HG03558 (cell line): ENCODE data around the gene FBXO31.

Experiments used
- ATAC-seq: cut with Tn5 transposase; IDR thresholded peaks from one replicate; pipeline ENCODE4 v1.9.1; 2021; ENCODE audit warnings: moderate number of reproducible peaks; ENCODE audit not compliant: unreplicated experiment; ENCODE audit errors: extremely low read depth

FBXO31 gene

DNA sequence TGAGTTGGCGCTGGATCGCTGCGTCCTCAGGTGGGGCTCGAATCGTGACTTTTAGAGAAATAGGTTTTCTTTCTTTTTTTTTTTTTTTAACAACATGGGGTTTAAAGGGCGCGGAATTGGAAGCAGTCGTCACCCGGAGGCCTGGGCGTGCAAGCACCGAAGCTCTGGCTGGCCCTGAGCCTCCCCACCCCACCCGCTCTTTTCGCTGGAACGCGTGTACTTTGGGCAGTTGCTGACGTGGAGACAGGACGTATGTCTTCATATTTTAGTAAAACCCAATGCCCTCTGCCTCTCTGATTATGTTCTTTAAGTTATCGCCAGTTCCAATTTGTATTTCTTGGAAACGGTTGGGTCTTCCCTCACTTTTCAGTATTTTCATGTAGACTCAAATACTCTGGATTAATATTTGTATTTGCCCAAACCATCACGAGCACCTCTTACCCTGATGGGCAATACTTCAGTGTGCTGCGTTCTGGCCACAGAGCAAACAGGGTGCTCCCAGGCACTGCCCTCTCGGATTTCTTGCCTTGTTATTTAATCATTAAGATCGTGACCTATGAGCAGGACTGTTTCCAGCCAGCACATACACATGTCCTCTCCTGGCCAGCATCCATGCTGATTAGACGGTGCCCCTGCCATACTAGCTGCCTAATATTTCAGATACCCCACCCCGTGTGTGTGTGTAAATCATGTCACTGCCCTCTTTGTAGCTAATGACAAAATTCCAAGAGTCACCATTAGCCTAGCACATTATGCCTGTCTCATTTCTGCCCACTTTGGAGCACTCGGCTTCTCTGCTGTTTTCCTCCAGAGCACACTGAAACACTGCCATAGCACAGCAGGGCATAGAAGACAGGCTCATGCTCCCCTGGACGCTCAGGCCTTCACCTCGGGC is 65.6 kb downstream of the FBXO31 start:
- no peak for ATAC-seq

DNA sequence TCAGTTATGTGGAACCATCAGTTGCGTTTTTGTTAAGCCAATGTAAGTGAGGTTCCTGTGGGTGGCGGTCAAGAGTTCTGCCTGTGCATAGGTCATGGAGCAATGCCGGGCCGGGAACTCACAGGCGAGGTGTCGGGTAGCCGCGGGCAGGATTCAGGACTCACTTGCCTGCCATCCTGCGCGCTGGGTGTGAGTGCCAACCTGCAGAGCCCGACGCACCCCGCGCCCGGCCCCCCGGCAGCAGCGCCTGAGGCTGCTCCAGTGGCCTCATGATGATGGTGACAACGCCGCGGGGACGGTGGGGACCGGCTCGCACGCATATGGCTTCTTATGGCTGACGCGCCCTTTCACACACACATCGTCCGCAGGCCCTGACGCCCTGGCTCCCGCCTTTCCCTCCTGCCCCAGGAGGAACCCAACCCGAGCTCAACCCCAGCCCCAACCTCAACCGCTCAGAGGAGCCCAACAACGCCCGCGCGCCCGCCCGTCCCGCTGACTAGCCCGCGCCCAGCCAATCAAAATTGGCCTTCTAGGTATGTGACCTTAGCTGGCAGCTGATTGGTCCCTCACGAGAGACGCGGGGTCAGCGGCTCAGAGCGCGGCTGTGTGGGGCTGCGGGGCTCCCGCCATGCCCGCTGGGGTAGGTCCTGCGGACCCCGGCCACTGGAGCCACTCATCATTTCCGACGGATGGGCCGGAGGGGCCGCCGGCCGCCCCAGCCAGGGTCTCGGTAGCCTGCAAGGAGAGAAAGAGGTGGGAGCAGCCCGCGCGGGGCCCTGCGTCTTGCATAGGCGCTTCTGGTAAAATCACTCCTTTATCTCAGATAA is 66.4 kb downstream of the FBXO31 start, which contains the start of gene C16orf95:
TSS of gene C16orf95 (minus strand) at position 470 of the 827 bp plus-strand sequence. CDS start at position 320, 150 bp downstream.
- peak; percentile 65 for ATAC-seq

DNA sequence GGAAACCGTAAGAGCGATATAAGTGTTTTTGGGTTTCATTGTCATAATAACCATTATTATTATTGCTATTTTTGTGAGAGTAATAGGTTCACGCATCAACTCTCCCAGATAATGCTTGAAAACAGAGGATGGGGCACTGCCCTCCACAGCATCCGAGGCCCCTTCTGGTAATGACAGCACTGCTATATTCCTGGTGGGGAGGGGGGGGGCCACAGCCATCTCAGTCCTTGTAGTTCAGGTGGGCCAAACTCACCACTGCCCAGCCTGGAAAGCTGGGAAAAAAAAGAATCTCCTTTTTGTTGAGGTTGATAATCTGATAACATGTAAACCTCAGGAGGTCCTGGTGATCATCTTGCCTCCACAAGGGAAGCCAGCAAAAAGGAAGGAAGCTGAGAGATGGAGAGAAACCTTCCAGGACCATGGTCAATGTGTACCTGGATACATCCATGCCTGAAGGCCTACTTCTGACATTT is 67.1 kb downstream of the FBXO31 start:
- ATAC-seq: no peak

DNA sequence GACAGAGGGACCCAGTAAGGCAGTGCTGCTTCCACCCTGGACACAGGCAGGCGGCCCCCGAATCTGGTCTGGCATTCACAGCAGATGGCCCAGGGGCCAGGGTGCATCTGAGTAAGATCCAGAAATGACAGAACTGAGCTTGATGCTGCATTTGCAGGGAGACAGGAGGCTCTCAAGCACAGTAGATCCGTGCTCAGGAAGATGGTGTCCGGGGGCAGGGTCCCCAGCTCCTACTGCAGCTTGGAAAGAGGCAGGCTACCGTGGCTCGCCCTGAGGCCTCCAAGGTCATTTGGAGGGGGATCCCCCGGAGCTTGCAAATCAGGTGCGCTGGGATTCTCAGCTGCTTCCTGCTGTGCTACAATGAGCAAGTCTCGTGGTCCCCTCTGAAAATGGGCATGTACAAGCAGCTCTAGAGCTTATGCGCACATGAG is 68.6 kb downstream of the FBXO31 start:
- no peak for ATAC-seq

DNA sequence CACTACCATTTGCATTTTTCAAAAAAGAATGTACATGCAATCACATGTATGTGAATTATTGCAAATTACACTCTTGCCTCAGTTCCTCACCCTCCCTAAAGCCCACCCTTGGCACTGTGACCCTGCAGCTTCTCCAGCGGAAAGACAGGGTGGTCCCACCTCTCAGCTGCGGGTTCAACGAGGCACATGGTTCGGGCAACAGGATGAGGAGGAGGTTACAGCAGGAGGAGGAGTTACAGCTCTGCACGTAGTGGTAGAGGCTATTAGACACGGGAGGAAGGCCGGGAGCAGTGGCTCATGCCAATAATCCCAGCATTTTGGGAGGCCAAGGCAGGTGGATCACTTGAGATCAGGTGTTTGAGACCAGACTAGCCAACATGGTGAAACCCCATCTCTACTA is 71.6 kb downstream of the FBXO31 start:
- no peak for ATAC-seq

DNA sequence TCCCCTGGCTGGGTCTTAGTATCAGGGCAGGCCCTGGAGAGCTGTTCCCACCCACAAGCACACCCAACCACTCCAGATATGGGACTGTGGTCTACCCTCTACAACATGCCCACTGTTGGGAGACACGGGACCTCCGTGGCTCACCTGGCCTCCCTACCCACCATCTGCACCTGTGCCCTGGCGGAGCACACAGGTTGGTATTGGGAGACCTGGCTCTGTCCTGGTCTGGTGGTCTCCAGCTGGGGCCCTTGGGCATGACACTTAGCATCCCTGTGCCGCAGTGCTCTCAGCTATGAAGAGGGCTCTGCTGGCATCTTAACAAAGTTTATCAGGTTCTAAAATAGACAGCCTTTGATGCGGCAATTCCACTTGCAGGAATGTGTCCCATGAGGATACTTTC is 72.2 kb downstream of the FBXO31 start:
- ATAC-seq: no peak

DNA sequence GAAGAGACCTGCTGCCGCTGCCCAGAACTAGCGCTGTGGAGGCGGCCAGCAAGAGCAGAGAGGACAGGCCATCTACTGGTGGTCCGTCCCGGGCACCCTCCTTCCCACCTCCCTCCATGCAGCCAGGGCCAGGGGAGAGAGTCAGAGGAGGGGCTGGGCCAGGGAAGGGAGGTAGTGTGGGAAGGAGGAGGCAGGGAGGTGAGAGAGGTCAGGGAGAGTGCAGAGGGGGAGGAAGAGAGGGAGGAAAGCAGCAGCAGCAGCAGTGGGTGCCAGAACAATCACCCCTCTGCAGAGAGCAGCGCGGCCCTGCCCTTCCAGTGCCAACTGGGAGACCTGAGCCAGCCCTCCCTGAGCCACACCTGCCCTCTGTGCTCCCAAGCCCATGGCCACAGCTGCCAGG is 73.0 kb downstream of the FBXO31 start:
- ATAC-seq: no peak

DNA sequence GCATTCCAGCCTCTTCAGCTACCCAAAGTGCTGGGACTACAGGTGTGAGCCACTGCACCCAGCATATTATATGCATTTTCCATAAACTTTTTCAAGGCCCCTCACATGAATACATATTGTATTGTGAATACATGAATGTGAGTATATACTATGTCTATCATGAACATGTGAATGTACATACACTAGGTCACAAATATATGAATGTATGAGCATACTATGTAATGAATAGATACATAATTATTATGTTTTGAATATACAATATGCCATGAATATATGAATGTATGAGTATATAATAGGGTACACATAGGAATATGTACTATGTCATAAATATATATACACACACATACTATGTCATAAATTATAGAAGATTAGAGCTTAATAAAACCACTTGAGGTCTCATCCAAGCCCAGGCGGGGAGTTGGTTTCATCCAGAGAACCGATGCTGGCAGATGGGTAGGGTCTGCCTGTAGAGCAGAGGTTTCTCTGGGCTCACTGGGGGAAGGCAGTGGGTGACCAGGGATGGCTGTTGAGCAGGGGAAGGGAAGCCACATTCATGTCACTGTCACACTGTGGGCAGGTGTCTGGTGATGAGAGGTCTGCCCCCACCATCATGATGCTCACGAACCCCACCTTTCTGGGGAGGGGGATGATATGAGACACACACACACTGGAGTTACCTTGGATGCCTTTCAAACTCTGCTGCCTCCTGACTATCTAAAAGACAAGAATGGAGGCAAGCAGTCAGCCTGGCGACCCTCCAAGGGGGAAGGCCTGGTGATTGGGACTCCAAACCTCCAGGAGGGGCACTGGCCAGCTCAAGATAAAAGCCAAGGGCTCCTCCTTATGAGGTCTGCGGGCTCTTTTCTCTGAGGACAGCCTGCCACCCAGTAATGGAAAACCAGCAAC is 73.7 kb downstream of the FBXO31 start:
- no peak for ATAC-seq

DNA sequence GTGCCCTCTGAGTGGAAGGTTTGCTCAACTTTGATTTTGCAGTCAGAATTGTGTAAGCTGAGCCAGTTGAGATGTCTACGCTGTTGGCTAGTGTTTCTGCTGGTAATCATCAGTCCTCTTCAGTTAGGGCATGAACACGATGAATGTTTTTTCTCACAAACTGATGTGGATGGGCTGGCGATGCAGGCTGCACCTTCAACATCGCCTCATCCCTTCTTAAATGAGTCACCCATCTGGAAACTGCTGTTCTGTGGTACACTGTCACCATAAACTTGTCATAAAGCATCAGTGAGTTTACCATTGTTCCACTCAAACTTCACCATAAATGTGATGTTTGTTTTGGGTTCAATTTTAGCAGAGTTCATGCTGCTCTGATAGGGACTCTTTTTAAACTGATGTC is 74.8 kb downstream of the FBXO31 start:
- no peak for ATAC-seq

DNA sequence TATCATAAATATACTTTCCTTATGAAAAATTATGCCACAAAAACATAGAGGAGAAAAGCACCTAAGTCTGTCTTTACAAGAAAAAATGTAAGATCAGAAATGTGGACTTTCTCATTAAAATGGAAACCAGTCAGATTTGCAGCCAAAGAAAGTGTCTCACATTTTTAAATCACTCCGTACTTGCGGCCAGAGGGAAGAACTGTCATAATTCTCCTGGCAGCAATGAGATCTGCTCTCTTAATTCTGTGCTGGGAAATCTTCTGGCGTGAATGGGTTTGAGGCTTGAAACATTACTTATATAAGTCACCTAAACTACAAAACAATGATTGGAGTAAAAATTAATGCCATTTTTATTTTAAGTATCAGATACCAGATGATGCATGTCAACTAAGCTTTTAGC is 77.1 kb downstream of the FBXO31 start:
- ATAC-seq: no peak

DNA sequence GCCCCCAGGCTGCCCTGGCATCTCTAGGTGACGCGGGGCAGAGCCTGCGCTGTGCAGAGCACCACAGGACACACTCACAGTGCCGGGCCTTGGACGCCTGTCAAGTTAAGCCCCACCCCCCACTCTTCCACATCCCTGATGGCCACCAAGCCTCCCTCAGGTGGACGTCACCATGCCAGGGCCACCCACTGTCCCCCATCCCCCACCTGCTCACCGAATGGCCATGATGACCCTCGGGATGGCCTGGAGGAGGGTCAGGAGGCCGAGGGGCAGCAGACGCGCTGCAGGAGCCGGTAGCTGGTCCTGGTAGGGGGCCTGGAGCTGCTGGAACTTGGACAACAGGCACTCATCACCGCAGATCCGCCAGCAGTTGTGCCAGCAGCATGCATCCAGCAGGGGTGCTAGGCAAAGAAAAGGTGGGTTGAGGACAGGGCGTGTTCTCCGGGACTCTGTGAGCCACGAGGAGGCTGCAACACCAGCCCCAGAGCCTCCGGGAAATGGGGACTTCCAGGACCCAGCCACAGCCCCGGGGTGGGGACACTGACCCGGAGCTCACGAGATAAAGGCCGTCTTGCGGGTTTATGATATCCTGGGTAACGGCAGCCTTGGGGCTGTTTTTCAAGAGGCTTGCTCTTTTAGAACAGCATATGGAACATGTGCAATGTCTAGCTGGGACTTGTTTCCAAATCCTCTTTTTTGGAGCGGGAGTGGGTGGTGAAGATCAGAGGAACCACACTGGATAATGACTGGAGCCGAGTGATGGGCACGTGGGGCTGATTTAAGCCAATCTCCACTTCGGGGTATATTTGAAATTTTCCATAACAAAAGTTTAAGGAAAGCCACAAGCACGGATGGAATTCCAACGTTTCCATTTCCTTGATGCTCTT is 77.8 kb downstream of the FBXO31 start:
- no peak for ATAC-seq

DNA sequence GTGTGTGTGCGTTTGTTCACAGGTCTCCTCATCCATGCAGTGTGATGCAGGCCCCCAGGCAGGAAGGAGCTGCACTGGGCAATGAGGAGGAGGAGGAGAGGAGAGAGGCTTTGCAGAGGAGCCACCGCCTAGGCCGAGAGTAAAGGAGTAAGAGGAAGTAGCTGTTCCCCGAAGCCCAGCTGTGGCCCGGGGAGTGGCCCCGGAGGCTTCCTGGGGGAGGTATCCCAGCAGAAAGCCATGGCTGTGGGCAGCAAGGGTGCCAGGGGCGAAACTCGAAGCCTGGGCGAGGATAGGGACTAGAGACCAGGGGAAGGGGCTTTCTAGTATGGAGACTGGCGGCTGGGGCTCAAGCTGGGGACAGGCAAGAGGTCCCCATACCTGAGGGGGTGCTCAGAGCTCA is 78.6 kb downstream of the FBXO31 start:
- no peak for ATAC-seq

DNA sequence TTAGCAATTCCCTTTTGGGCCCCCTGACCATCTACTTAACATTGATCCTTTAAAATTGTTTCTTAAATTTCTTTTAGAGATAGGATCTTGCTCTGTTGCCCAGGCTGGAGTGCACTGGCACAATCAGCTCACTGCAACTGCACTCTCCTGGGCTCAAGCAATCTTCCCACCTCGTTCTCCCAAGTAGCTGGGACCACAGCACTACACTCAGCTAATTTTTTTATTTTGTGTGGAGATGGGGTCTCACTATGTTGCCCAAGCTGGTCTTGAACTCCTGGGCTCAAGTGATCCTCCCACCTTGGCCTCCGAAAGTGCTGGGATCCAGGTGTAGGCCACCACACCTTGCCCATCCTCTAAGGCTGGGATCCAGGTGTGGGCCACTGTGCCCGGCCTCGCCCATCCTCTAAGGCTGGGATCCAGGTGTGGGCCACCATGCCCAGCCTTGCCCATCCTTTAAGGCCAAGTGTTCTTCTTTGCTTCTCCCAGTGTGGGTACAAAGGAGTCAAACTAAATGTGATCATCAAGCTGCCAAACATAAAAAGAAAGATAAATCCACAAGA is 79.5 kb downstream of the FBXO31 start:
- no peak for ATAC-seq

DNA sequence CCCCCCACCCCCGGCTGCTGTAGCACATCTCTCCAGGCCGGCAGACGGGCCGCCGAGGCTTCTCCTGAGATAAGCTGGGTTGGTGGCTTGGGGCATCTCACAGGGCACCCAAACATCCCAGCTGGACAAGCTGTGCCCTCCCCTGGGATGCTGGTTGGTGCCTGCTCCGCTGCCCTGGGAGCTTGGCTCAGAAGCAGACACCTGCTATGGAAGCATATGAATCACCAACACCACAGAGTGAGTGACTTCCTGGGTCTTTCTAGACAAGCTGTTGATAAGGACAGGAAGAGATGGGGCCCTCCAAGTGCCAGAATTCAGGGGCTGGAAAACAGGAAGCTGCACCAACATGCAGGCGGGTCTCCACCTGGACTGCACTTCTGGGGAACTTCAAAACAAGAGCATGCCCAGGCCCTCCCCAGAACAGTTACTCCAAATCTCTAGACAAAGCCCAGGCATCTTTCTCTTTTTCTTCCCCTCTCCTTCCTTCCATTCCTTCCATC is 80.1 kb downstream of the FBXO31 start:
- ATAC-seq: no peak

DNA sequence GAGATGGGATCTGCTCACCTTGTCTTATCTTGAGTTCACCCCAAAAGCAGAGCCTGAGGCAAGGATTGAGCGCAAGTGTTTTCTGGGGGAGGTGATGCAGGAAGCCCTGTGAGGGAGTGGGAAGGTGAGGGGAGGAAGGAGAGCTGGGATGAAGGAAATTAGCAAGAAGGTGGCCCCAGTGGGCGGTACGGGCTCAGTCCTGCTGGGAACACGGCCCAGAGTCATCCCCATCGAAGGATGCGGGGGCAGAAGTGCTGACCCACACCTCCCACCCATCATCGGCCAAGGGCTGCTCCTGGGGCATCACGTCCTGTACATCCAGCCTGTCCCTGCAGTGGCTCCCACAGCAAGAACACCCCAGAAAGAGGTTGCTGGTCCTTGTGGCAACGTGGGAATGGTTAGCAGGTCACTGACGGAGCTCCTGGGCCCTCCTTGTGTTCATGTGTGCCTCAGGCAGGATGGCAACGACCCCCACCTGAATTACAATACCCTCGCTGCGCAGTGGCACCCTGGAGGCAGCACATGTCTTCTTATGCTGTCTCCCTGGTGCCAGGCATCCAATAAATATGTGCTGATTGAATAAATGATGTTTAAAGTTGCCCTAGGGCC is 84.6 kb downstream of the FBXO31 start:
- ATAC-seq: no peak

DNA sequence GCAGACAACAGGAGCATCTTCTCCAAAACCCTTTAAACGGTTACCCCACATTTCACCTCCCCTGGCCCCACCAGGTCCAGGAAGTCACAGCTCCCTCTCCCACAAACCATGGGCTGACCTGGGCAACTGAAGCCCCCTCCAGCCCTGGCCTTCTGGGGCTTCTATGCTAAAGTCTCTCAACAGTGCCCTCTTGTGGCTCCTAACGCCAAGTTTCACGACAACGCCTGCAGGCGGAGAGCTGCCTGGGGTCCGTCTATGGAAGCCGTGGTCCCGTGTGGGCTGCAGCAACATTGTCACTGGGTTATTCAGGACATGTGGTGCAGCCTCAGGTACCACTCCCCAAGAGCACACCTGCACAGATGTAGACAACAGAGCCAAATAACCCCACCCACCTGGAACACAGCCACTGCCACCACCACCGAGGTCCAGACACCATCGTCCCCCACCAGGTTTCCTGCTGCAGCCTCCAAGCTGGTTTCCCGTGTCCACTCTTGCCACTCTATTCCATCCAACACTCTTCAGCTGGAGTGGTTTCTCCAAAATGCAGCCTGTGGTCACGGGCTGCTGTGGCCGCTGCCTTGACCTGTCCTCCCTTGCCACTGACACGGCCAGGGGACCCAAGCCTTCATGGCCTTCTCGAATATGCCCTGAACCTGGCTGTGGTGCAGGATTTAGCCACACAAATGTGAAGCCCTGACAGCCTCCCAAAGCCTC is 85.5 kb downstream of the FBXO31 start:
- ATAC-seq: no peak

DNA sequence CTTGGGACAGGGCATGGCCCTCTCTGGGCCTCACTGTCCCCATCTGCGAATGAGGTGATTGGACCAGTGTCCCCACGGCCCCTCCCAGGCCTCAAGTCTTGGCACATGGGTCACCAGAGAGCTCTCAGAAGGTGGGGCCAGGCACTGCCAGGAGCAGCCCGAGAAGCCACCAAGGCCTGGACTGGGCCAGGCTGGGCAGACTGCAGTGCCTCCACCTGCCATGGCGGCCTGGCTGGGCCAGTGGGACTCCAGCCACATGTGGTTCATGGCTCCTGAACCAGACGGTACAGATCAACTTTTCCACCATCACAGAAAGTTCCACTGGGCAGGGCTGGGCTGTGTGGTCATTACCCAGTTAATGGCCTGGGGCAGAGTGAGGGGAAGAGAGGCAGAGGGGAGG is 86.2 kb downstream of the FBXO31 start:
- ATAC-seq: no peak
